H1 (cell line): ENCODE data around the gene LAD1. TPM values are rescaled to one million over a fixed set of nuclear protein-coding genes. Genes with fewer than 3 reads are reported as not detected.

ENCODE experiments used
- CTCF ChIA-PET: fragments of 300-600 bp; sonication (Branson Sonifier 250); formaldehyde crosslinking; loops from one replicate; lab custom pipeline; 2021; ENCODE audit not compliant: partially characterized antibody; lab: Charles Lee
- POLR2A ChIA-PET: fragments of 300-600 bp; sonication (Branson Sonifier 250); formaldehyde crosslinking; loops from one replicate; lab custom pipeline; 2021; ENCODE audit warnings: inconsistent platforms; ENCODE audit not compliant: partially characterized antibody; lab: Charles Lee
- DNase-seq, 2 experiments: peaks; one replicate each; pipeline versions ENCODE4 v3.0.0 to v3.0.0-alpha.2; 2010 to 2022; ENCODE audit warnings: low spot score in 2 of 2, low read depth in 1 of 2, mixed read lengths in 1 of 2
- FAIRE-seq: peaks from 2 replicates; lab custom pipeline; 2011; peaks lifted over from hg19 to GRCh38; lab: Jason Lieb, UNC
- H2AFZ ChIP-seq: 2 replicates; pipeline ENCODE4 v1.8.1; 2012; ENCODE audit warnings: low read length, inconsistent platforms
- H2AK5ac ChIP-seq: 2 replicates; pipeline ENCODE4 v1.6.1; 2013; ENCODE audit warnings: low read depth, low read length
- H2BK120ac ChIP-seq: replicated peaks from 2 replicates; pipeline ENCODE3; 2013; ENCODE audit warnings: low read depth, low read length, inconsistent platforms
- H2BK12ac ChIP-seq: 2 replicates; pipeline ENCODE4 v1.6.1; 2013; ENCODE audit warnings: low read depth, low read length
- H2BK15ac ChIP-seq: 2 replicates; pipeline ENCODE4 v1.6.1; 2013; ENCODE audit warnings: low read length
- H2BK20ac ChIP-seq: 2 replicates; pipeline ENCODE4 v1.6.1; 2013; ENCODE audit warnings: low read length
- H2BK5ac ChIP-seq: 2 replicates; pipeline ENCODE4 v1.6.1; 2013; ENCODE audit warnings: low read depth, low read length
- H3K14ac ChIP-seq: 2 replicates; pipeline ENCODE4 v1.6.1; 2013; ENCODE audit warnings: inconsistent platforms; ENCODE audit not compliant: insufficient read length
- H3K18ac ChIP-seq: 2 replicates; pipeline ENCODE4 v1.6.1; 2013; ENCODE audit warnings: low read length; ENCODE audit errors: extremely low read depth
- H3K23ac ChIP-seq: 2 replicates; pipeline ENCODE4 v1.6.1; 2013; ENCODE audit warnings: inconsistent platforms; ENCODE audit not compliant: insufficient read length
- H3K23me2 ChIP-seq: 2 replicates; pipeline ENCODE4 v1.6.1; 2013; ENCODE audit warnings: low read depth, low read length
- H3K27ac ChIP-seq: 2 replicates; pipeline ENCODE4 v1.6.1; 2011; ENCODE audit warnings: low read depth, low read length, inconsistent platforms
- H3K27me3 ChIP-seq, 4 experiments: replicated peaks in 1 of 4; 1 replicate in 1 of 4; 2 replicates in 3 of 4; pipeline versions ENCODE4 v1.6.1 to v1.8.1; 2011 to 2013; ENCODE audit warnings: low read length in 3 of 4, mild to moderate bottlenecking in 3 of 4, inconsistent platforms in 2 of 4, mixed read lengths in 2 of 4, moderate library complexity in 1 of 4; ENCODE audit not compliant: control insufficient read depth in 3 of 4, insufficient read depth in 3 of 4; ENCODE audit errors: extremely low read depth in 1 of 4
- H3K36me3 ChIP-seq, 4 experiments: 2 replicates each; pipeline versions ENCODE4 v1.6.1 to v1.8.1; 2011 to 2013; ENCODE audit warnings: mild to moderate bottlenecking in 4 of 4, low read length in 3 of 4, moderate library complexity in 2 of 4, control low read depth in 1 of 4, inconsistent platforms in 1 of 4; ENCODE audit not compliant: insufficient read depth in 4 of 4, control insufficient read depth in 2 of 4
- H3K4ac ChIP-seq: replicated peaks from 2 replicates; pipeline ENCODE3; 2013; ENCODE audit warnings: low read length, low read depth, mixed read lengths, inconsistent platforms; ENCODE audit not compliant: insufficient read length
- H3K4me1 ChIP-seq, 4 experiments: replicated peaks in 1 of 4; 1 replicate in 1 of 4; 2 replicates in 3 of 4; pipeline versions ENCODE4 v1.6.1 to v1.8.1; 2011 to 2013; ENCODE audit warnings: low read length in 3 of 4, inconsistent platforms in 2 of 4, mixed read lengths in 1 of 4; ENCODE audit not compliant: insufficient read depth in 4 of 4, control insufficient read depth in 3 of 4
- H3K4me2 ChIP-seq, 2 experiments: 2 replicates each; pipeline versions ENCODE4 v1.6.1 to v1.8.1; 2011 to 2013; ENCODE audit warnings: low read depth in 2 of 2, low read length in 2 of 2, control low read depth in 1 of 2, inconsistent platforms in 1 of 2, mild to moderate bottlenecking in 1 of 2; ENCODE audit not compliant: insufficient read depth in 1 of 2
- H3K4me3 ChIP-seq, 4 experiments: fragments of 200-600, 300-600 bp in 1 of 4; sonication (generic), shearing (Covaris generic), sonication (Bioruptor Twin) in 1 of 4; 2 replicates each; pipeline versions ENCODE4 v1.5.1 to v1.8.1; 2011 to 2016; ENCODE audit warnings: low read length in 4 of 4, low read depth in 3 of 4, control low read depth in 2 of 4, inconsistent platforms in 2 of 4, mild to moderate bottlenecking in 2 of 4, mixed read lengths in 1 of 4, moderate library complexity in 1 of 4; ENCODE audit not compliant: insufficient read depth in 2 of 4; ENCODE audit errors: extremely low read depth in 1 of 4
- H3K56ac ChIP-seq: replicated peaks from 2 replicates; pipeline ENCODE3; 2013; ENCODE audit warnings: low read depth, mild to moderate bottlenecking, mixed read lengths, low read length, inconsistent platforms; ENCODE audit not compliant: insufficient read length
- H3K79me1 ChIP-seq: 2 replicates; pipeline ENCODE4 v1.6.1; 2013; ENCODE audit warnings: low read depth, low read length, control low read depth
- H3K79me2 ChIP-seq, 2 experiments: 2 replicates each; pipeline versions ENCODE4 v1.6.1 to v1.8.1; 2012 to 2013; ENCODE audit warnings: low read length in 2 of 2, mild to moderate bottlenecking in 2 of 2, inconsistent platforms in 1 of 2; ENCODE audit not compliant: insufficient read depth in 2 of 2, control insufficient read depth in 1 of 2
- H3K9ac ChIP-seq, 4 experiments: replicated peaks in 1 of 4; 1 replicate in 1 of 4; 2 replicates in 3 of 4; pipeline versions ENCODE4 v1.6.1 to v1.8.1; 2011 to 2013; ENCODE audit warnings: low read depth in 3 of 4, low read length in 3 of 4, control low read depth in 2 of 4, mild to moderate bottlenecking in 2 of 4, moderate library complexity in 2 of 4, inconsistent platforms in 1 of 4; ENCODE audit errors: extremely low read depth in 1 of 4
- H3K9me3 ChIP-seq, 2 experiments: 2 replicates each; pipeline versions ENCODE4 v1.6.1 to v1.8.1; 2012 to 2013; ENCODE audit warnings: mild to moderate bottlenecking in 2 of 2, moderate library complexity in 2 of 2, control low read depth in 1 of 2, inconsistent platforms in 1 of 2, low read depth in 1 of 2, low read length in 1 of 2, mixed read lengths in 1 of 2; ENCODE audit not compliant: insufficient read depth in 2 of 2
- H4K20me1 ChIP-seq, 2 experiments: replicated peaks in 1 of 2; 2 replicates each; pipeline versions ENCODE3 to v1.8.1; 2011 to 2013; ENCODE audit warnings: inconsistent platforms in 2 of 2, low read length in 2 of 2, mild to moderate bottlenecking in 1 of 2; ENCODE audit not compliant: insufficient read depth in 2 of 2, control insufficient read depth in 1 of 2
- H4K5ac ChIP-seq: 2 replicates; pipeline ENCODE4 v1.6.1; 2013; ENCODE audit warnings: low read length, low read depth, mixed read lengths, inconsistent platforms; ENCODE audit not compliant: insufficient read length
- H4K8ac ChIP-seq: 2 replicates; pipeline ENCODE4 v1.8.0; 2013; ENCODE audit warnings: mild to moderate bottlenecking, moderate library complexity, low read length, inconsistent platforms; ENCODE audit not compliant: insufficient read depth; ENCODE audit errors: extremely low read depth
- H4K91ac ChIP-seq: replicated peaks from 2 replicates; pipeline ENCODE3; 2013; ENCODE audit warnings: low read length, mixed read lengths, inconsistent platforms; ENCODE audit not compliant: insufficient read length
- EGR1 ChIP-seq: IDR thresholded peaks from 2 replicates; pipeline ENCODE4 v1.6.1; 2011; ENCODE audit warnings: low read depth, low read length, borderline replicate concordance
- NANOG ChIP-seq: IDR thresholded peaks from 2 replicates; pipeline ENCODE4 v1.6.1; 2011; ENCODE audit warnings: low read length, low read depth, mild to moderate bottlenecking, inconsistent platforms; ENCODE audit not compliant: insufficient read depth, poor library complexity, severe bottlenecking
- TAF1 ChIP-seq: IDR thresholded peaks from 2 replicates; pipeline ENCODE4 v1.6.1; 2011; ENCODE audit warnings: mild to moderate bottlenecking, low read depth, low read length
- WGBS, 2 experiments: shearing (Covaris generic) in 1 of 2; methylation state at CpG; one replicate each; pipeline versions ENCODE4 v1.1.6 to v1.1.7; 2013 to 2015; ENCODE audit warnings: low lambda C conversion rate in 2 of 2, mixed read lengths in 2 of 2, inconsistent platforms in 1 of 2, low coverage in 1 of 2, missing lambda C conversion rate in 1 of 2; ENCODE audit not compliant: insufficient replicate concordance in 2 of 2, insufficient coverage in 1 of 2, insufficient read length in 1 of 2; ENCODE audit errors: extremely low coverage in 1 of 2, missing lambda C conversion rate in 1 of 2; 5-methylcytosine and 5-hydroxymethylcytosine counted together
- polyA plus RNA-seq, 7 experiments: library from polyadenylated mRNA; depleted of rRNA in 3 of 7; stranded (reverse) in 5 of 7; unstranded in 2 of 7; fragments of >200 nt in 5 of 7; fragments of 200-250 nt in 2 of 7; gene quantifications; 1 replicate in 5 of 7; 2 replicates in 1 of 7; 4 replicates in 1 of 7; pipeline versions ENCODE4 v1.2.1 to v1.2.3, GENCODE V29; 2011 to 2013; ENCODE audit warnings: missing spikeins in 2 of 7, mixed read lengths in 2 of 7
- total RNA-seq: library from RNA; stranded (reverse); fragmentation: NEBNext Ultra II Directional; extraction: Animal tissue kit (Norgen Biotek cat#: 25700); gene quantifications from 2 replicates; pipeline ENCODE4 v1.2.1, GENCODE V29; 2021

Gene LAD1
- total and polyA plus RNA-seq, 2 of the 8 experiments (the other 6 are each of a cell fraction or from before 2014, with no cell fraction given): 9.3 to 32.8 TPM

GRCh38 chr1:201427963-201428362 lies 28.8 kb upstream of the LAD1 start:
- no peak overlapping the region for H3K4me3 ChIP-seq
- FAIRE-seq (no peak), DNase-seq (no peak)
- no peaks in the 10 kb centered on the region for H3K79me2 ChIP-seq
- H3K56ac ChIP-seq: no peak overlapping the region
- no peaks in the 10 kb centered on the region; a peak in 1 of 4 replicates for H3K9me3 ChIP-seq
- H4K8ac ChIP-seq: no peak overlapping the region
- H3K9ac ChIP-seq: no peak overlapping the region; a peak in 1 of 7 replicates
- H4K20me1 ChIP-seq: no peaks in the 10 kb centered on the region
- no peak overlapping the region for H3K23ac ChIP-seq
- ChIA-PET CTCF (interaction anchor here (0.7 to 2.5 kb wide), 3 partner anchors 20 to 365 kb away, joined by 3 to 8 read pairs (median 3); no protein-coding TSS in a partner anchor), POLR2A (no interaction called here)
- H2AK5ac ChIP-seq: no peak overlapping the region
- no peak overlapping the region for H2BK20ac ChIP-seq
- H3K4me1 ChIP-seq: no peaks in the 10 kb centered on the region
- no peak overlapping the region for H2BK12ac ChIP-seq
- no peak overlapping the region for H2BK15ac ChIP-seq
- no peaks in the 10 kb centered on the region for H3K79me1 ChIP-seq
- WGBS, 2 experiments: 85% methylated on average over 5 of the region's 6 CpGs; no CpG with 5 or more reads in 1 of the 2 experiments
- H4K91ac ChIP-seq: no peak overlapping the region
- H3K14ac ChIP-seq: no peak overlapping the region
- no peak overlapping the region for H2AFZ ChIP-seq
- no peaks in the 10 kb centered on the region for H3K27me3 ChIP-seq
- no peak overlapping the region for H4K5ac ChIP-seq
- no peak overlapping the region for H3K18ac ChIP-seq
- H3K4ac ChIP-seq: no peak overlapping the region
- H3K27ac ChIP-seq: no peak overlapping the region
- no peaks in the 10 kb centered on the region for H3K36me3 ChIP-seq
- no peaks in the 10 kb centered on the region for H3K23me2 ChIP-seq
- H3K4me2 ChIP-seq: no peak overlapping the region
- no peak overlapping the region for H2BK5ac ChIP-seq
- H2BK120ac ChIP-seq: no peak overlapping the region
- TF ChIP-seq NANOG (no peak), TAF1 (no peak), EGR1 (no peak)
